ENCODE measurements around the gene MAPK1IP1L. TPM values are rescaled to one million over a fixed set of nuclear protein-coding genes. Genes with fewer than 3 reads are reported as not detected.

Gene MAPK1IP1L
- total RNA-seq, 6 experiments from 2014 or later = 114 to 150 (median 126) TPM

- DNase-seq = no peak
- no peak overlapping the region for H3K27ac Mint-ChIP-seq
- 0 out of 2 replicates have a peak, but pooled peaks cover under 1% of the 10 kb centered on the region for H3K36me3 Mint-ChIP-seq (ENCODE audit: low read depth)
- no peak overlapping the region for H3K4me3 Mint-ChIP-seq
- H3K9me3 Mint-ChIP-seq = no peaks in the 10 kb centered on the region; the same call in 1 of the 2 replicates
- H3K4me1 Mint-ChIP-seq (ENCODE audit: low read depth) = peaks cover 33% of the 10 kb centered on the region
- TF ChIP-seq CTCF (IDR thresholded peaks at IDR 0.05) = no peak
- peaks cover 1% of the 10 kb centered on the region; the same call in 1 of the 2 replicates for H3K27me3 Mint-ChIP-seq (ENCODE audit: insufficient read depth)
Measured at GRCh38 chr14:55098561-55098898, 47.1 kb downstream of the MAPK1IP1L start.

GRCh38 chr14:55099756-55100155 is 48.3 kb downstream of the MAPK1IP1L start:
- no peak for DNase-seq
- Mint-ChIP-seq H3K4me1 (ENCODE audit: low read depth) (peaks cover 38% of the 10 kb centered on the region), H3K9me3 (peaks cover 12% of the 10 kb centered on the region), H3K36me3 (ENCODE audit: low read depth) (peaks cover 10% of the 10 kb centered on the region), H3K27me3 (ENCODE audit: insufficient read depth) (peaks cover 1% of the 10 kb centered on the region; the same call in 1 of the 2 replicates), H3K27ac (no peak overlapping the region), H3K4me3 (no peak overlapping the region)
- TF ChIP-seq CTCF (IDR thresholded peaks at IDR 0.05) = no peak

GRCh38 chr14:55101698-55102097 is 50.3 kb downstream of the MAPK1IP1L start:
- Mint-ChIP-seq H3K4me3 (no peak overlapping the region), H3K9me3 (peaks cover 18% of the 10 kb centered on the region), H3K36me3 (ENCODE audit: low read depth) (peaks cover 10% of the 10 kb centered on the region), H3K4me1 (ENCODE audit: low read depth) (peaks cover 43% of the 10 kb centered on the region), H3K27me3 (ENCODE audit: insufficient read depth) (peaks cover 1% of the 10 kb centered on the region; the same call in 1 of the 2 replicates), H3K27ac (peak overlapping the region; percentile 99)
- no peak for DNase-seq
- no peak; the same call in 1 of the 2 replicates for TF ChIP-seq CTCF (IDR thresholded peaks at IDR 0.05)

- peak; percentile 95 for DNase-seq
- H3K27ac Mint-ChIP-seq = peak overlapping the region; percentile 99
- no peaks in the 10 kb centered on the region; the same call in 1 of the 2 replicates for H3K27me3 Mint-ChIP-seq (ENCODE audit: insufficient read depth)
- H3K36me3 Mint-ChIP-seq (ENCODE audit: low read depth) = peaks cover 10% of the 10 kb centered on the region
- peaks cover 18% of the 10 kb centered on the region for H3K9me3 Mint-ChIP-seq
- H3K4me3 Mint-ChIP-seq = peak overlapping the region; percentile 82
- peaks cover 44% of the 10 kb centered on the region for H3K4me1 Mint-ChIP-seq (ENCODE audit: low read depth)
- no peak for TF ChIP-seq CTCF (IDR thresholded peaks at IDR 0.05)
Measured at GRCh38 chr14:55102141-55102621, 50.7 kb downstream of the MAPK1IP1L start.

GRCh38 chr14:55103005-55103640 is 51.7 kb downstream of the MAPK1IP1L start:
- Mint-ChIP-seq H3K4me3 (peak overlapping the region; percentile 82), H3K27ac (peak overlapping the region; percentile 99), H3K36me3 (ENCODE audit: low read depth) (peaks cover 10% of the 10 kb centered on the region), H3K4me1 (ENCODE audit: low read depth) (peaks cover 53% of the 10 kb centered on the region), H3K27me3 (ENCODE audit: insufficient read depth) (no peaks in the 10 kb centered on the region; the same call in 1 of the 2 replicates), H3K9me3 (peaks cover 18% of the 10 kb centered on the region)
- TF ChIP-seq CTCF (IDR thresholded peaks at IDR 0.05) = no peak
- peak; percentile 95 for DNase-seq

Measured in HFFc6 (cell line).